PFSK-1 (cell line): ENCODE measurements around the gene ANKH.

Source experiments
- FOXP2 ChIP-seq: optimal IDR thresholded peaks from 2 replicates; pipeline ENCODE3; 2011; ENCODE audit warnings: borderline replicate concordance, control low read depth, inconsistent platforms; ENCODE audit not compliant: insufficient read depth; ENCODE audit errors: extremely low read length, extremely low read depth
- POLR2AphosphoS5 ChIP-seq: IDR thresholded peaks from 2 replicates; pipeline ENCODE4 v1.6.1; 2012; ENCODE audit warnings: low read depth, mild to moderate bottlenecking, control low read depth, low read length, moderate library complexity
- SIN3A ChIP-seq: IDR thresholded peaks from 2 replicates; pipeline ENCODE4 v1.6.1; 2012; ENCODE audit warnings: mild to moderate bottlenecking, low read length, moderate library complexity, borderline replicate concordance; ENCODE audit not compliant: insufficient read depth
- TAF1 ChIP-seq: IDR thresholded peaks from 2 replicates; pipeline ENCODE4 v1.6.1; 2012; ENCODE audit warnings: low read length, control low read depth, borderline replicate concordance; ENCODE audit not compliant: insufficient read depth

DNA sequence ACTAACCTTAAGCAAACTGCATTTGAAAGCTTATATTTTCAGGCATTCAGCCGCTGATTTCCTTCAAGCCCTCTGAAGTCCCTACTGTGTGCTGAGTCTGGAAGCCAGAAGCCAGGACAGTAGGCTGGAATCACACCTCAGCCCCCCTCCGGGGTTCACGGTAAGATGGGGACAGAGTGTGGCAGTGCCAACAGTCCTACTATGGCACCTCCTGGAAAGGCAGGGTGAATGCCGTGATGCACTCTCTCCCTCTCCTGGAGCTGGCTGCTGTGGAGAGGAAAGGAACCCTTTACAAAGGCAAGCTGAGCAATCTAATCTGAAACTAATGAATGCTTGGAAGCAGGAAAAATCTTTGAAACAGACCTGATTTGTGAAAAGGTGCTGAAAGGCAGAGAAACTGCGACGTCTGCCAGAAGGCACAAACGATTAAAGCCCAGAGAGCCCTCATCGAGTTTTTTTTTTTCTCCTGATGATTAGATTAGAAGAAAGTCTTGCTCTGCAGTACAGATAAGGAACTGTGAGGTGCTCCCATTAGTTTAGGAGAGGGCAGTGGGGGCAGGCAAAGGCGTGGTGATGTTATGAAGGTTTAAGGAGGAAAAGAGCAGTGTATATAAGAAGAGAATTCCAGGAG is 21.0 kb downstream of the ANKH start:
- TF ChIP-seq TAF1 (no peak), POLR2AphosphoS5 (no peak), SIN3A (no peak), FOXP2 (no peak)
